Measurements from ENCODE around the gene ZNF106.

The ZNF106 gene

DNA sequence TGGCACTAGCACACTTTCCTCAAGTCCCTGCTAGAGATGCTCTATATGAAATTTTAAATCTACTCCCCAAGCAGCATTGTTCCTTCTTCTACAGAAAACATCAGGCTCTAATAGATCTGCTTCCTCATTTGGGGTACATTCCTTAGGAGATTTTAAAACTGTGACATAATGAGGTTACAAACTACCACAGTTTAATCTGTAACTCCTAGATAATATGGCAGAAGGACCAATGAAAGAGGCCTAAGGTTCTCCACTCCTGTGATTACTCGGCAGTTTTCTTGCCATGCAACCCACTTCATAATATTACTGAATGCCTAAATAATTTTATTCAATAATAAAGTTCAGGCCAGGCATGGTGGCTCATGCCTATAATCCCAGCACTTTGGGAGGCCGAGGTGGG, 16.1 kb downstream of the ZNF106 start:
- DNase-seq (ENCODE audit: low read depth): peak; percentile 13
- H3K4me3 ChIP-seq (ENCODE audit: low read depth, low read length): no peak overlapping the region
- TF ChIP-seq, protein P1, sequence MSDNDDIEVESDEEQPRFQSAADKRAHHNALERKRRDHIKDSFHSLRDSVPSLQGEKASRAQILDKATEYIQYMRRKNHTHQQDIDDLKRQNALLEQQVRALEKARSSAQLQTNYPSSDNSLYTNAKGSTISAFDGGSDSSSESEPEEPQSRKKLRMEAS (IDR thresholded peaks at IDR 0.05; ENCODE audit: low read depth, low read length): no peak
- TF ChIP-seq MYC (IDR thresholded peaks at IDR 0.05; ENCODE audit: low read depth, low read length) (no peak), POLR2A (IDR thresholded peaks at IDR 0.05; ENCODE audit: extremely low read depth, insufficient read length) (no peak)
- TF ChIP-seq, protein P2, sequence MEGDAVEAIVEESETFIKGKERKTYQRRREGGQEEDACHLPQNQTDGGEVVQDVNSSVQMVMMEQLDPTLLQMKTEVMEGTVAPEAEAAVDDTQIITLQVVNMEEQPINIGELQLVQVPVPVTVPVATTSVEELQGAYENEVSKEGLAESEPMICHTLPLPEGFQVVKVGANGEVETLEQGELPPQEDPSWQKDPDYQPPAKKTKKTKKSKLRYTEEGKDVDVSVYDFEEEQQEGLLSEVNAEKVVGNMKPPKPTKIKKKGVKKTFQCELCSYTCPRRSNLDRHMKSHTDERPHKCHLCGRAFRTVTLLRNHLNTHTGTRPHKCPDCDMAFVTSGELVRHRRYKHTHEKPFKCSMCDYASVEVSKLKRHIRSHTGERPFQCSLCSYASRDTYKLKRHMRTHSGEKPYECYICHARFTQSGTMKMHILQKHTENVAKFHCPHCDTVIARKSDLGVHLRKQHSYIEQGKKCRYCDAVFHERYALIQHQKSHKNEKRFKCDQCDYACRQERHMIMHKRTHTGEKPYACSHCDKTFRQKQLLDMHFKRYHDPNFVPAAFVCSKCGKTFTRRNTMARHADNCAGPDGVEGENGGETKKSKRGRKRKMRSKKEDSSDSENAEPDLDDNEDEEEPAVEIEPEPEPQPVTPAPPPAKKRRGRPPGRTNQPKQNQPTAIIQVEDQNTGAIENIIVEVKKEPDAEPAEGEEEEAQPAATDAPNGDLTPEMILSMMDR (IDR thresholded peaks at IDR 0.05; ENCODE audit: low read depth, low read length): no peak

DNA sequence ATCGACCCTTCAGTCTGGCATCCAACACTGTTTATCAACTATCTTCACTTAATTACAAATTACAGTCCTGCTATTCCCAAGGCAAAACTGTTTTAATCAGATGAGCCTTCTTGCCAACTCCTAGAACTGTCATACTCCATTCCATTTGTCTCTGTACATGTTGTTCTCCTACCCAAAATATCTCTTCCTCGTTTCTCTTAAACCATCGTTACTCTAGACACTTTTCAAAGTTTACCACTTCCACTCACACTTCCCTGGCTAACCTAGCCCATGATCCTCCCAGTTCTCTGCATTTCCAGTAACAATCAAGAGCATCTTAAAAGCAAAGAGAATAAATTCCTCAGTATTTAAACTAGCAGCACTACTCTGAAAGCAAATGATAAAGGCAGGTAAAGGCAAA, 19.9 kb downstream of the ZNF106 start:
- TF ChIP-seq, protein P1 (IDR thresholded peaks at IDR 0.05; ENCODE audit: low read depth, low read length): no peak
- no peak for TF ChIP-seq MYC (IDR thresholded peaks at IDR 0.05; ENCODE audit: low read depth, low read length)
- TF ChIP-seq, protein P2 (IDR thresholded peaks at IDR 0.05; ENCODE audit: low read depth, low read length): no peak
- TF ChIP-seq POLR2A (IDR thresholded peaks at IDR 0.05; ENCODE audit: extremely low read depth, insufficient read length): no peak
- H3K4me3 ChIP-seq (ENCODE audit: low read depth, low read length): no peak overlapping the region
- DNase-seq (ENCODE audit: low read depth): no peak

DNA sequence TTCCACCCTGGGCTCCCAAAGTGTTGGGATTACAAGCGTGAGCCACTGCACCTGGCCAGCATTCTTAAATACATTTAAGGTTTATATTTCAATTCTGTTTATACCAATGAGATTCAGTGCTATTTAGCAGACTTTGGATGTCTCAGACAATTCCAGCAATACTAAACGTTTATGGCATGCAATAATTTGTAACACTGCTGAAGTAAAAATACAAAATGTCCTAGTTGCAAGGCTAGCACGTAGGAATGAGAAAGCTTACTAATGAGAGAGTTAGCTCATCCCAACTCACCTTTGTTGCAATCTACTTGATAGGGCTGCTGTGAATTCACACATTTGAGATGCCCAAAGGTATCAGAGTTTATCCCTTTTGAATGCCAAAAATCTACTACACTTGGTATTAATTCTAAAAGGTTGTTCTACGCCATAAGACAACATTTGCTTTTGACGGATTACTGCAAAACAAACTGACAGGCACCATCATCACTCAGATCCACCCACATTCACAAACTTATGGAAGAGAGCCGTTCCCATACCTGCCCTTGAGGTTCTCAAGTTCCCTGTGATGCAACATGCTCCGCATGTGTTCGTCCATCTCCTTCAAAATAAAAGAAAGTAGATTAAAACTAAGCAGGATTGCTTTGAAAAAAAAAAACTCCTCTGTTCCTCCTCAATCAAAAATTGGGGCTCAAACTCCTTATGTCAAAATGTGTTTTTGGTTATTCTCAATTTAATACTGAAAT, 25.3 kb downstream of the ZNF106 start:
- TF ChIP-seq, protein P2 (IDR thresholded peaks at IDR 0.05; ENCODE audit: low read depth, low read length): no peak
- no peak for TF ChIP-seq MYC (IDR thresholded peaks at IDR 0.05; ENCODE audit: low read depth, low read length)
- TF ChIP-seq POLR2A (IDR thresholded peaks at IDR 0.05; ENCODE audit: extremely low read depth, insufficient read length): no peak
- TF ChIP-seq, protein P1 (IDR thresholded peaks at IDR 0.05; ENCODE audit: low read depth, low read length): no peak
- no peak overlapping the region for H3K4me3 ChIP-seq (ENCODE audit: low read depth, low read length)
- no peak for DNase-seq (ENCODE audit: low read depth)

DNA sequence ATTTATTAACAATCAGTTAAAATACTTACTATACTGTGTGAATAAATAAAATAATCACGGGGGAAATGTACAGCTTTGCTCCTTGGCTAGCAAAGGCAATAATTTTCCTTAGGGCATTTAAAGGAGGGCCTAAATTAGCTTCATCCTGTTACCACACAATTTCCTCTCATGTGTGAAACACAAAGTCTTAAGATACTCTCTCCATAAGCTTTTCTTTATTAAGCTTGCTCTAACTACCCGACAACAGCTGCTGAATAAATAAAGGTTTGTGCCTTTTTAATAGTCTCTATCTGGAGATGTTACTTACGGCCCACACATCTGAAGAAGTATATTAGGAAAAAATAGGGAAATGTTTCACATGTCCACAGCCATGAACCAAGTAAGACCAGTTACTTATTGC, 29.7 kb downstream of the ZNF106 start:
- TF ChIP-seq MYC (IDR thresholded peaks at IDR 0.05; ENCODE audit: low read depth, low read length): no peak
- no peak for DNase-seq (ENCODE audit: low read depth)
- no peak overlapping the region for H3K4me3 ChIP-seq (ENCODE audit: low read depth, low read length)

DNA sequence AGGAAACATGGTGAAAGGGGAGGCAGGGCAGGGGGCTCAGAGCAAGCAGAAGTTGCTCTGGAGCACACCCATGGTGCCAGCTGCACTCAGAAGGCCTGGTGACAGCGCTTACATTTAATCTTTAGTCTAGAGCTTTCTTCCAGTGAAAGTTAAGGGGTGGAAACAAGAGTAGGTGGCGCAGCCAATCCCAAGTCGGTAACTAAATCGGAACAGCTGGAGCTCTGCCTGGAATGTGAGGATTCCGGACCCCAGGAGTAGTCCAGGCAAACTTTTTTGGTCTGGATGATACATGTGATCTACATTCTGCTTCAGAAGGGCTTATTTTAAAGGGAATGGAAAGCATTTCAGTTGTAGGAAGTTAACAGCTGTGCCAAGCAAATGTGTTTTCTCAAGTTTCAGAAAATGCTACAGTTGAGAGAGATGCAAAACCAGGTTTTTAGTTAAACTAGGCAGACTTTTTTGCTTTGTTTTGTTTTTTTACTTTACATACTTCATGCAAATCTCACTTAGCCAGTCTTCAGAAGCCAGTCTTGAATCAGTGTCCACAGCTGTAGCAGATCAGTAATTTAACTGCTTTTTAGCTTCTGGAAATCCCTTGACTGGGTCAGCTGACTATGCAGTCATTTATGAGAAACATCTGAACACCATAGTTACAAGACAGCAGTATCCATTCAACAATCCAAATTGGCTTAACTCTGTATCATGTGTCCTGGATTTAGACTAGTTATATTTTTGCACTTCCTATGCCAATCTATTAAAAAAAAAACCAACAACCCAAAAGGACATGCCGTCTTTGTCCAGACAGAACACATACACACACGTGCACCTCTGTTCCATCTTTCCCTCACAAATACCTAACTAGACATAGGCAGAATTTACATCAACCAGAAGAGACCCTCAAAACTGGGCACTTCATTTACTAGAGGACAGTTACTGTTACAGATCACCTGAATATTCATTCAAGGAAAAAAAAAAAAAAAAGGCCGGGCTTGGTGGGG, 33.2 kb downstream of the ZNF106 start:
- no peak for DNase-seq (ENCODE audit: low read depth)
- H3K4me3 ChIP-seq (ENCODE audit: low read depth, low read length): no peak overlapping the region
- TF ChIP-seq MYC (IDR thresholded peaks at IDR 0.05; ENCODE audit: low read depth, low read length) (no peak), POLR2A (IDR thresholded peaks at IDR 0.05; ENCODE audit: extremely low read depth, insufficient read length) (no peak)
- TF ChIP-seq, protein P2 (IDR thresholded peaks at IDR 0.05; ENCODE audit: low read depth, low read length): no peak
- TF ChIP-seq, protein P1 (IDR thresholded peaks at IDR 0.05; ENCODE audit: low read depth, low read length): no peak

DNA sequence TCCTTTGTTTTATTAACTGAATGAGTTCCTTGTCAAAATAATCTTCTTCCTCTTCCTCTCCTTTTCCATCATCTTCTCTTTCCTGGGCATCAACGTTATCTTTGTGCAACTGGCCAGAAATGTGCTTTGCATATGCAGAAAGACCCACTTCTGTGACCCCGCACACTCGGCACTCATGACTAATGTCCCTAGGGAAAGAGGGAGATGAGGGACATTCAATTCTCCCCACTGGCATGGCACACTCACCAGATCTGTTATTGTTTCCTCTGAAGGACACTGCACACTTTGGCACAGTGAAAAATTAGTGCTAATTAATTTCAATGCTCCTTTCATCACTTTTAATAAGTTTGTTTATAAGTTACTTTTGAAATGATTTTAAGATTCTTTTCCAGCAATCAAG, 34.0 kb downstream of the ZNF106 start:
- H3K4me3 ChIP-seq (ENCODE audit: low read depth, low read length): no peak overlapping the region
- DNase-seq (ENCODE audit: low read depth): peak; percentile 30
- TF ChIP-seq MYC (IDR thresholded peaks at IDR 0.05; ENCODE audit: low read depth, low read length) (no peak), POLR2A (IDR thresholded peaks at IDR 0.05; ENCODE audit: extremely low read depth, insufficient read length) (no peak)
- TF ChIP-seq, protein P2 (IDR thresholded peaks at IDR 0.05; ENCODE audit: low read depth, low read length): no peak
- TF ChIP-seq, protein P1 (IDR thresholded peaks at IDR 0.05; ENCODE audit: low read depth, low read length): no peak

Measured in NB4 (cell line).